ENCODE results near the gene TMEM253.

The TMEM253 gene

GRCh38 chr14:21100931-21101330 lies at the start of gene TMEM253:
TMEM253 (plus strand) TSS chr14:21101066; CDS start chr14:21101344, 278 bp downstream.
- no peak for DNase-seq (ENCODE audit: low read depth in 3 of 3)

- DNase-seq (ENCODE audit: low read depth in 3 of 3), result no peak
Observed at GRCh38 chr14:21053184-21054122, 47.4 kb upstream of the TMEM253 start.

- DNase-seq (ENCODE audit: low read depth in 3 of 3), result no peak
Observed at GRCh38 chr14:21054123-21054767, 46.6 kb upstream of the TMEM253 start.

GRCh38 chr14:21054768-21055145 lies 46.1 kb upstream of the TMEM253 start:
- DNase-seq (ENCODE audit: low read depth in 3 of 3), result no peak

- DNase-seq (ENCODE audit: low read depth in 3 of 3), result no peak
Observed at GRCh38 chr14:21055432-21056117, 45.3 kb upstream of the TMEM253 start.

- DNase-seq (ENCODE audit: low read depth in 3 of 3), result no peak
Observed at GRCh38 chr14:21056520-21057163, 44.2 kb upstream of the TMEM253 start.

- DNase-seq (ENCODE audit: low read depth in 3 of 3), result no peak
Observed at GRCh38 chr14:21057803-21058675, 42.8 kb upstream of the TMEM253 start, which contains the start of gene RNASE8. RNASE8 (plus strand) TSS chr14:21057822; CDS start chr14:21057893, 71 bp downstream.

- DNase-seq (ENCODE audit: low read depth in 3 of 3), result no peak
Observed at GRCh38 chr14:21058903-21059302, 42.0 kb upstream of the TMEM253 start.

GRCh38 chr14:21059842-21060613 lies 40.8 kb upstream of the TMEM253 start:
- DNase-seq (ENCODE audit: low read depth in 3 of 3), result no peak

GRCh38 chr14:21060614-21061346 lies 40.1 kb upstream of the TMEM253 start:
- DNase-seq (ENCODE audit: low read depth in 3 of 3), result no peak

- DNase-seq (ENCODE audit: low read depth in 3 of 3), result no peak
Observed at GRCh38 chr14:21061347-21061668, 39.6 kb upstream of the TMEM253 start.

GRCh38 chr14:21063479-21063878 lies 37.4 kb upstream of the TMEM253 start:
- no peak for DNase-seq (ENCODE audit: low read depth in 3 of 3)

GRCh38 chr14:21066882-21067502 lies 33.9 kb upstream of the TMEM253 start:
- no peak for DNase-seq (ENCODE audit: low read depth in 3 of 3)

- DNase-seq (ENCODE audit: low read depth in 3 of 3), result peak in 1 of 3 experiments; percentile 23
Observed at GRCh38 chr14:21068521-21069387, 32.1 kb upstream of the TMEM253 start.

GRCh38 chr14:21069388-21070082 lies 31.3 kb upstream of the TMEM253 start:
- DNase-seq (ENCODE audit: low read depth in 3 of 3), result no peak

GRCh38 chr14:21070083-21070609 lies 30.7 kb upstream of the TMEM253 start, which contains the start of gene ARHGEF40:
ARHGEF40 (plus strand) TSS chr14:21070304; CDS start chr14:21070397, 93 bp downstream.
- no peak for DNase-seq (ENCODE audit: low read depth in 3 of 3)
